NCI-H226 (cell line): ENCODE data around the gene CHST8.
A peak's percentile ranks its signal among the peaks of the same experiment; 100 is the strongest.
"Not testable (repeated sequence)": the region's sequence is repeated elsewhere in the genome, so short reads cannot be mapped to it uniquely, and the experiment has no call there.

Source experiments
- DNase-seq: peaks from one replicate; pipeline ENCODE4 v3.0.0-alpha.2; 2015

Gene CHST8

GRCh38 chr19:33818411-33818810, 196.7 kb downstream of the CHST8 start:
- DNase-seq = no peak

- not testable (repeated sequence) for DNase-seq
These were observed 197.3 kb downstream of the CHST8 start for GRCh38 chr19:33819078-33819477.

GRCh38 chr19:33819506-33819879, 197.7 kb downstream of the CHST8 start:
- DNase-seq = no peak

GRCh38 chr19:33819880-33820781, 198.4 kb downstream of the CHST8 start:
- peak; percentile 91 for DNase-seq

- DNase-seq = peak; percentile 4
These were observed 200.1 kb downstream of the CHST8 start for GRCh38 chr19:33821871-33822270.
